Neutrophil (primary cell): ENCODE data around the gene NT5E.

Experiments used
- H3K27ac ChIP-seq: fragments of 200-600 bp; sonication (generic); 2 replicates; pipeline ENCODE4 v1.5.1; 2016; ENCODE audit warnings: mild to moderate bottlenecking, moderate library complexity
- H3K27me3 ChIP-seq: fragments of 200-600 bp; sonication (generic); 2 replicates; pipeline ENCODE4 v1.6.0; 2016; ENCODE audit warnings: mild to moderate bottlenecking
- H3K36me3 ChIP-seq: fragments of 200-600 bp; sonication (generic); 2 replicates; pipeline ENCODE4 v1.5.1; 2017
- H3K4me1 ChIP-seq, 2 experiments: fragments of 200-600 bp in 1 of 2; sonication (generic) in 1 of 2; 1 replicate in 1 of 2; 2 replicates in 1 of 2; pipeline versions ENCODE4 v1.5.1 to v1.6.1; 2013 to 2016; ENCODE audit warnings: low read depth in 1 of 2, low read length in 1 of 2, mild to moderate bottlenecking in 1 of 2, moderate library complexity in 1 of 2; ENCODE audit not compliant: control insufficient read depth in 1 of 2, insufficient read depth in 1 of 2
- H3K4me3 ChIP-seq, 2 experiments: fragments of 200-600 bp in 1 of 2; sonication (generic) in 1 of 2; 1 replicate in 1 of 2; 2 replicates in 1 of 2; pipeline ENCODE4 v1.5.1; 2013 to 2016; ENCODE audit warnings: low read depth in 1 of 2, low read length in 1 of 2, mild to moderate bottlenecking in 1 of 2, moderate library complexity in 1 of 2
- H3K9me3 ChIP-seq: fragments of 200-600 bp; sonication (generic); 2 replicates; pipeline ENCODE4 v1.5.1; 2016
- CTCF ChIP-seq: fragments of 200-600 bp; sonication (generic); IDR thresholded peaks from 2 replicates; pipeline ENCODE4 v1.5.1; 2016; ENCODE audit warnings: antibody characterized with exemption

Gene NT5E

GRCh38 chr6:85408039-85408438 lies 41.8 kb upstream of the NT5E start:
- H3K9me3 ChIP-seq, result no peaks in the 10 kb centered on the region
- H3K27me3 ChIP-seq, result no peaks in the 10 kb centered on the region
- TF ChIP-seq CTCF, result no peak
- no peaks in the 10 kb centered on the region for H3K36me3 ChIP-seq
- H3K4me3 ChIP-seq, result no peak overlapping the region
- H3K27ac ChIP-seq, result no peak overlapping the region
- H3K4me1 ChIP-seq, result no peaks in the 10 kb centered on the region

- no peaks in the 10 kb centered on the region for H3K4me1 ChIP-seq
- no peak for TF ChIP-seq CTCF
- no peak overlapping the region for H3K27ac ChIP-seq
These were observed 36.9 kb upstream of the NT5E start for GRCh38 chr6:85412911-85413430.

GRCh38 chr6:85416049-85416448 lies 33.8 kb upstream of the NT5E start:
- H3K36me3 ChIP-seq, result no peaks in the 10 kb centered on the region
- H3K4me1 ChIP-seq, result no peaks in the 10 kb centered on the region
- no peak overlapping the region for H3K4me3 ChIP-seq
- H3K9me3 ChIP-seq, result no peaks in the 10 kb centered on the region
- no peak overlapping the region for H3K27ac ChIP-seq
- peaks cover 4% of the 10 kb centered on the region for H3K27me3 ChIP-seq
- no peak for TF ChIP-seq CTCF

More at GRCh38 chr6:85412911-85413430, 36.9 kb upstream of the NT5E start:
- Histone ChIP-seq H3K4me3 (no peak overlapping the region), H3K36me3 (no peaks in the 10 kb centered on the region), H3K27me3 (peaks cover 4% of the 10 kb centered on the region), H3K9me3 (no peaks in the 10 kb centered on the region)

GRCh38 chr6:85416766-85417165 lies 33.1 kb upstream of the NT5E start:
- H3K4me3 ChIP-seq, result no peak overlapping the region
- H3K9me3 ChIP-seq, result no peaks in the 10 kb centered on the region
- H3K36me3 ChIP-seq, result no peaks in the 10 kb centered on the region
- H3K4me1 ChIP-seq, result no peaks in the 10 kb centered on the region
- TF ChIP-seq CTCF, result no peak
- H3K27ac ChIP-seq, result no peak overlapping the region
- H3K27me3 ChIP-seq, result peaks cover 4% of the 10 kb centered on the region

- no peak overlapping the region for H3K27ac ChIP-seq
- no peaks in the 10 kb centered on the region for H3K4me1 ChIP-seq
- H3K27me3 ChIP-seq, result peaks cover 4% of the 10 kb centered on the region
- TF ChIP-seq CTCF, result no peak
- H3K36me3 ChIP-seq, result no peaks in the 10 kb centered on the region
- H3K9me3 ChIP-seq, result no peaks in the 10 kb centered on the region
- no peak overlapping the region for H3K4me3 ChIP-seq
These were observed 32.5 kb upstream of the NT5E start for GRCh38 chr6:85417336-85417735.

- H3K27ac ChIP-seq, result no peak overlapping the region
- peaks cover 4% of the 10 kb centered on the region for H3K27me3 ChIP-seq
- no peak for TF ChIP-seq CTCF
- no peak overlapping the region for H3K4me3 ChIP-seq
- H3K36me3 ChIP-seq, result no peaks in the 10 kb centered on the region
- H3K4me1 ChIP-seq, result no peaks in the 10 kb centered on the region
- no peaks in the 10 kb centered on the region for H3K9me3 ChIP-seq
These were observed 31.8 kb upstream of the NT5E start for GRCh38 chr6:85418059-85418458.
